ENCODE data around the gene ASPHD2.

DNA sequence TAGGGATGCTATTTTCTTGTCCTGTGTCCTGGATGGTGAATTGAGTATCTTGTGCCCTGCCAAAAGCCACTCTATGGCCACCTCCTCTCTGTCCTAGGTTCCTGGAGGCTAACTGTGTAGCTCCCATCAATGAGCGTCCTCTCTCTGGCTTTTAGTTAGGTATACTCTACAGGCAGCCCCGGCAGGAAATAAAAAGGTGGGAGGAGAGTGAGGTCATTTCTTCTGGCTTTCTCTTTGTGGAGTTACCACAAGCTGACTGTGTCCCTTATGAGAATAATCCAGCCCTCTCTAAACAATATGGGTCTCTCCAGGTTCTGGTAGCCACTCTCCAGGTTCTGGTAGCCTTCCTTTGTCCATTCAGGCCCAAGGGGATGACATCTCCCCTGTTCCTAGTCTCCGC lies 11.7 kb upstream of the ASPHD2 start:
- TF ChIP-seq, protein P1, sequence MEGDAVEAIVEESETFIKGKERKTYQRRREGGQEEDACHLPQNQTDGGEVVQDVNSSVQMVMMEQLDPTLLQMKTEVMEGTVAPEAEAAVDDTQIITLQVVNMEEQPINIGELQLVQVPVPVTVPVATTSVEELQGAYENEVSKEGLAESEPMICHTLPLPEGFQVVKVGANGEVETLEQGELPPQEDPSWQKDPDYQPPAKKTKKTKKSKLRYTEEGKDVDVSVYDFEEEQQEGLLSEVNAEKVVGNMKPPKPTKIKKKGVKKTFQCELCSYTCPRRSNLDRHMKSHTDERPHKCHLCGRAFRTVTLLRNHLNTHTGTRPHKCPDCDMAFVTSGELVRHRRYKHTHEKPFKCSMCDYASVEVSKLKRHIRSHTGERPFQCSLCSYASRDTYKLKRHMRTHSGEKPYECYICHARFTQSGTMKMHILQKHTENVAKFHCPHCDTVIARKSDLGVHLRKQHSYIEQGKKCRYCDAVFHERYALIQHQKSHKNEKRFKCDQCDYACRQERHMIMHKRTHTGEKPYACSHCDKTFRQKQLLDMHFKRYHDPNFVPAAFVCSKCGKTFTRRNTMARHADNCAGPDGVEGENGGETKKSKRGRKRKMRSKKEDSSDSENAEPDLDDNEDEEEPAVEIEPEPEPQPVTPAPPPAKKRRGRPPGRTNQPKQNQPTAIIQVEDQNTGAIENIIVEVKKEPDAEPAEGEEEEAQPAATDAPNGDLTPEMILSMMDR (IDR thresholded peaks at IDR 0.05): no peak
- no peak for TF ChIP-seq POLR2A (IDR thresholded peaks at IDR 0.05)

Data from tibial nerve (tissue), 3 donors.